Measurements from ENCODE around the gene ATG3.
"Not testable (repeated sequence)": the region's sequence is repeated elsewhere in the genome, so short reads cannot be mapped to it uniquely, and the experiment has no call there.

ATG3 gene

GRCh38 chr3:112497897-112498548 lies 63.7 kb downstream of the ATG3 start:
- no peaks in the 10 kb centered on the region for H4K20me1 ChIP-seq (ENCODE audit: insufficient read depth, low read length)
- H3K79me2 ChIP-seq (ENCODE audit: insufficient read depth, low read length), result no peaks in the 10 kb centered on the region
- DNase-seq (no peak), ATAC-seq (ENCODE audit: insufficient read depth, low read depth) (no peak)
- no peak overlapping the region for H2AFZ ChIP-seq (ENCODE audit: low read depth, low read length)
- H3K4me2 ChIP-seq (ENCODE audit: insufficient read depth, low read length), result no peak overlapping the region
- H3K4me3 ChIP-seq (ENCODE audit: low read depth in 1 of 2, low read length in 2 of 2), result no peak overlapping the region
- H3K27ac ChIP-seq (ENCODE audit: low read length), result no peak overlapping the region
- TF ChIP-seq, protein P1, sequence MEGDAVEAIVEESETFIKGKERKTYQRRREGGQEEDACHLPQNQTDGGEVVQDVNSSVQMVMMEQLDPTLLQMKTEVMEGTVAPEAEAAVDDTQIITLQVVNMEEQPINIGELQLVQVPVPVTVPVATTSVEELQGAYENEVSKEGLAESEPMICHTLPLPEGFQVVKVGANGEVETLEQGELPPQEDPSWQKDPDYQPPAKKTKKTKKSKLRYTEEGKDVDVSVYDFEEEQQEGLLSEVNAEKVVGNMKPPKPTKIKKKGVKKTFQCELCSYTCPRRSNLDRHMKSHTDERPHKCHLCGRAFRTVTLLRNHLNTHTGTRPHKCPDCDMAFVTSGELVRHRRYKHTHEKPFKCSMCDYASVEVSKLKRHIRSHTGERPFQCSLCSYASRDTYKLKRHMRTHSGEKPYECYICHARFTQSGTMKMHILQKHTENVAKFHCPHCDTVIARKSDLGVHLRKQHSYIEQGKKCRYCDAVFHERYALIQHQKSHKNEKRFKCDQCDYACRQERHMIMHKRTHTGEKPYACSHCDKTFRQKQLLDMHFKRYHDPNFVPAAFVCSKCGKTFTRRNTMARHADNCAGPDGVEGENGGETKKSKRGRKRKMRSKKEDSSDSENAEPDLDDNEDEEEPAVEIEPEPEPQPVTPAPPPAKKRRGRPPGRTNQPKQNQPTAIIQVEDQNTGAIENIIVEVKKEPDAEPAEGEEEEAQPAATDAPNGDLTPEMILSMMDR (IDR thresholded peaks at IDR 0.05; ENCODE audit: borderline replicate concordance, extremely low read depth, low read length, poor library complexity, severe bottlenecking), result no peak
- no peak for TF ChIP-seq EZH2 (IDR thresholded peaks at IDR 0.05; ENCODE audit: borderline replicate concordance, low read depth, low read length, severe bottlenecking)
- H3K9ac ChIP-seq (ENCODE audit: low read depth, low read length), result no peak overlapping the region
- H3K9me3 ChIP-seq (ENCODE audit: insufficient read depth, low read length, severe bottlenecking), result no peaks in the 10 kb centered on the region
- no peaks in the 10 kb centered on the region for H3K27me3 ChIP-seq (ENCODE audit: insufficient read depth, low read length, poor library complexity)
- H3K36me3 ChIP-seq (ENCODE audit: insufficient read depth, low read length), result no peaks in the 10 kb centered on the region
- no peaks in the 10 kb centered on the region for H3K4me1 ChIP-seq (ENCODE audit: insufficient read depth, low read length)

DNA sequence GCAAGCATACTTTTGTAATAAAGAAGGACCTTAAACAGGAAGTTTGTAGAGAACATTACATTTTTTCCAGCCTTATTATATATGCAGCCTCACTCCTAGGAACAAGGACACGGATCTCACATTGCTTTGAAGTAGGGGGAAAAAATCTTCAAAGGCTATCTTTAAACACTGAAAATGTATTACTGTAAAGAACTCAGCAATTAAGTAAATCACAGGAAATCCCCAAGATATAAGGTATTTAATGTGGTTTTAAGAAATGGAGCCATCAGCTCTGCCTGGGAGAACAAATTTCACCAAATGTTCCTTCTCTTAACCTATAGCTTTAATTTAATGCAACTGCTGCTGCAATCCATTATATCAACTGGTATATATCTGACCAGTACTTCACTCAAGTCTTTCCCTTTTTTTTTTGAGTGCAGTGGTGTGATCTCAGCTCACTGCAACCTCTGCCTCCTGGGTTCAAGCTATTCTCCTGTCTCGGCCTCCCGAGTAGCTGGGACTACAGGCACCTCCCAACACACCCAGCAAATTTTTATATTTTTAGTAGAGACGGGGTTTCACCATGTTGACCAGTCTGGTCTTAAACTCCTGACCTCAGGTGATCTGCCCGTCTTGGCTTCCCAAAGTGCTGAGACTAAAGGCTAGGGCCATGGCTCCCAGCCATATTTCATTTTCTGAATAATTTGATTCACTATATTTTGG lies 65.2 kb downstream of the ATG3 start:
- no peak for ATAC-seq (ENCODE audit: insufficient read depth, low read depth)
- H3K4me2 ChIP-seq (ENCODE audit: insufficient read depth, low read length), result no peak overlapping the region
- no peaks in the 10 kb centered on the region for H4K20me1 ChIP-seq (ENCODE audit: insufficient read depth, low read length)
- no peak overlapping the region for H3K4me3 ChIP-seq (ENCODE audit: low read depth in 1 of 2, low read length in 2 of 2)
- H2AFZ ChIP-seq (ENCODE audit: low read depth, low read length), result no peak overlapping the region
- no peak for TF ChIP-seq EZH2 (IDR thresholded peaks at IDR 0.05; ENCODE audit: borderline replicate concordance, low read depth, low read length, severe bottlenecking)
- TF ChIP-seq, protein P1 (IDR thresholded peaks at IDR 0.05; ENCODE audit: borderline replicate concordance, extremely low read depth, low read length, poor library complexity, severe bottlenecking), result no peak
- no peaks in the 10 kb centered on the region for H3K27me3 ChIP-seq (ENCODE audit: insufficient read depth, low read length, poor library complexity)
- H3K4me1 ChIP-seq (ENCODE audit: insufficient read depth, low read length), result no peaks in the 10 kb centered on the region
- no peak overlapping the region for H3K9ac ChIP-seq (ENCODE audit: low read depth, low read length)
- no peaks in the 10 kb centered on the region for H3K79me2 ChIP-seq (ENCODE audit: insufficient read depth, low read length)
- H3K36me3 ChIP-seq (ENCODE audit: insufficient read depth, low read length), result no peaks in the 10 kb centered on the region
- H3K9me3 ChIP-seq (ENCODE audit: insufficient read depth, low read length, severe bottlenecking), result no peaks in the 10 kb centered on the region
- no peak for DNase-seq
- H3K27ac ChIP-seq (ENCODE audit: low read length), result no peak overlapping the region

DNA sequence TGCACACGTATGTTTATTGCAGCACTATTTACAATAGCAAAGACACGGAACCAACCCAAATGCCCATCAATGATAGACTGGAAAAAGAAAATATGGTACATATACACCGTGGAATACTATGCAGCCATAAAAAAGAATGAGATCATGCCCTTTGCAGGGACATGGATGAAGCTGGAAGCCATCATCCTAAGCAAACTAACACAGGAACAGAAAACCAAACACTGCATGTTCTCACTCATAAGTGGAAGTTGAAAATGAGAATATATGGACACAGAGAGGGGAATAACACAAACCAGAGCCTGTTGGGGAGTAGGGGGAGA lies 67.4 kb downstream of the ATG3 start:
- DNase-seq, result not testable (repeated sequence)

GRCh38 chr3:112492124-112492523 lies 69.6 kb downstream of the ATG3 start:
- H3K4me1 ChIP-seq (ENCODE audit: insufficient read depth, low read length), result no peaks in the 10 kb centered on the region
- TF ChIP-seq EZH2 (IDR thresholded peaks at IDR 0.05; ENCODE audit: borderline replicate concordance, low read depth, low read length, severe bottlenecking), result no peak
- TF ChIP-seq, protein P1 (IDR thresholded peaks at IDR 0.05; ENCODE audit: borderline replicate concordance, extremely low read depth, low read length, poor library complexity, severe bottlenecking), result no peak
- no peaks in the 10 kb centered on the region for H3K79me2 ChIP-seq (ENCODE audit: insufficient read depth, low read length)
- H2AFZ ChIP-seq (ENCODE audit: low read depth, low read length), result no peak overlapping the region
- H3K9me3 ChIP-seq (ENCODE audit: insufficient read depth, low read length, severe bottlenecking), result no peaks in the 10 kb centered on the region
- H4K20me1 ChIP-seq (ENCODE audit: insufficient read depth, low read length), result no peaks in the 10 kb centered on the region
- H3K27me3 ChIP-seq (ENCODE audit: insufficient read depth, low read length, poor library complexity), result no peaks in the 10 kb centered on the region
- H3K36me3 ChIP-seq (ENCODE audit: insufficient read depth, low read length), result no peaks in the 10 kb centered on the region
- no peak for ATAC-seq (ENCODE audit: insufficient read depth, low read depth)
- no peak overlapping the region for H3K4me3 ChIP-seq (ENCODE audit: low read depth in 1 of 2, low read length in 2 of 2)
- H3K4me2 ChIP-seq (ENCODE audit: insufficient read depth, low read length), result no peak overlapping the region
- H3K27ac ChIP-seq (ENCODE audit: low read length), result no peak overlapping the region
- no peak for DNase-seq
- H3K9ac ChIP-seq (ENCODE audit: low read depth, low read length), result no peak overlapping the region

More for the DNA sequence above, 67.4 kb downstream of the ATG3 start:
- H4K20me1 ChIP-seq (ENCODE audit: insufficient read depth, low read length); H3K9me3 ChIP-seq (ENCODE audit: insufficient read depth, low read length, severe bottlenecking); H3K4me2 ChIP-seq (ENCODE audit: insufficient read depth, low read length); H3K9ac ChIP-seq (ENCODE audit: low read depth, low read length); H3K79me2 ChIP-seq (ENCODE audit: insufficient read depth, low read length); H3K4me3 ChIP-seq (ENCODE audit: low read depth in 1 of 2, low read length in 2 of 2); H3K27me3 ChIP-seq (ENCODE audit: insufficient read depth, low read length, poor library complexity); H3K27ac ChIP-seq (ENCODE audit: low read length); H3K4me1 ChIP-seq (ENCODE audit: insufficient read depth, low read length); ATAC-seq (ENCODE audit: insufficient read depth, low read depth); H2AFZ ChIP-seq (ENCODE audit: low read depth, low read length); H3K36me3 ChIP-seq (ENCODE audit: insufficient read depth, low read length): not testable (repeated sequence)
